Vagina (tissue), 2 donors: ENCODE data around the gene STEAP1. TPM values are rescaled to one million over a fixed set of nuclear protein-coding genes. Genes with fewer than 3 reads are reported as not detected.
"Not testable (repeated sequence)": the region's sequence is repeated elsewhere in the genome, so short reads cannot be mapped to it uniquely, and the experiment has no call there.

Source experiments
- DNase-seq, 2 donors: peaks; one replicate each; pipeline ENCODE4 v3.0.0-alpha.2; 2017; ENCODE audit errors: extremely low spot score in 2 of 2
- H3K27ac ChIP-seq: fragments of 200-600 bp; sonication (generic); one replicate; pipeline ENCODE4 v1.5.1; 2019
- H3K27me3 ChIP-seq: fragments of 200-600 bp; sonication (generic); one replicate; pipeline ENCODE4 v1.5.1; 2019
- H3K36me3 ChIP-seq, 2 donors: fragments of 200-600 bp; sonication (generic); one replicate each; pipeline ENCODE4 v1.5.1; 2017 to 2019
- H3K4me1 ChIP-seq: fragments of 200-600 bp; sonication (generic); one replicate; pipeline ENCODE4 v1.5.1; 2019
- H3K4me3 ChIP-seq, 2 donors: fragments of 200-600 bp; sonication (generic); 1 replicate in 1 of 2; 2 replicates in 1 of 2; pipeline ENCODE4 v1.5.1; 2016 to 2019
- H3K9me3 ChIP-seq: fragments of 200-600 bp; sonication (generic); one replicate; pipeline ENCODE4 v1.5.1; 2019
- POLR2A ChIP-seq, 2 donors: fragments of 450-650 bp; IDR thresholded peaks; one replicate each; pipeline ENCODE4 v1.6.1; 2017; ENCODE audit warnings: antibody characterized with exemption in 2 of 2, mild to moderate bottlenecking in 2 of 2, moderate library complexity in 2 of 2
- POLR2AphosphoS5 ChIP-seq, 2 donors: sonication (generic); formaldehyde crosslinking; IDR thresholded peaks; one replicate each; pipeline ENCODE4 v1.9.0; 2017; ENCODE audit warnings: antibody characterized with exemption in 2 of 2, mild to moderate bottlenecking in 2 of 2, low read depth in 1 of 2; ENCODE audit not compliant: insufficient read depth in 1 of 2
- intact Hi-C: fragments of 100-400 bp; cut with DNase I; formaldehyde crosslinking; loops from one replicate; pipeline ENCODE4 v1.15.1; 2023
- total RNA-seq: library from RNA; depleted of rRNA; stranded (reverse); fragments of >200 nt; gene quantifications from one replicate; pipeline ENCODE4 v1.2.3, GENCODE V29; 2016
- TF ChIP-seq, protein P1 (sequence below), 3 experiments: fragments of 450-650 bp in 2 of 3; fragments of 200-600 bp in 1 of 3; sonication (generic) in 1 of 3; IDR thresholded peaks; one replicate each; pipeline ENCODE4 v1.5.1; 2017 to 2019; ENCODE audit warnings: antibody characterized with exemption in 3 of 3, mild to moderate bottlenecking in 2 of 3, moderate library complexity in 2 of 3

STEAP1 gene
- total RNA-seq, 1 donor from 2014 or later, result 24.3 TPM

GRCh38 chr7:90180011-90180585 is 25.8 kb downstream of the STEAP1 start:
- Histone ChIP-seq H3K9me3 (no peaks in the 10 kb centered on the region), H3K4me3 (no peak overlapping the region), H3K27me3 (no peaks in the 10 kb centered on the region), H3K4me1 (no peaks in the 10 kb centered on the region), H3K27ac (no peak overlapping the region), H3K36me3 (no peaks in the 10 kb centered on the region)
- no peak for TF ChIP-seq POLR2A (IDR thresholded peaks at IDR 0.05)
- TF ChIP-seq, protein P1, sequence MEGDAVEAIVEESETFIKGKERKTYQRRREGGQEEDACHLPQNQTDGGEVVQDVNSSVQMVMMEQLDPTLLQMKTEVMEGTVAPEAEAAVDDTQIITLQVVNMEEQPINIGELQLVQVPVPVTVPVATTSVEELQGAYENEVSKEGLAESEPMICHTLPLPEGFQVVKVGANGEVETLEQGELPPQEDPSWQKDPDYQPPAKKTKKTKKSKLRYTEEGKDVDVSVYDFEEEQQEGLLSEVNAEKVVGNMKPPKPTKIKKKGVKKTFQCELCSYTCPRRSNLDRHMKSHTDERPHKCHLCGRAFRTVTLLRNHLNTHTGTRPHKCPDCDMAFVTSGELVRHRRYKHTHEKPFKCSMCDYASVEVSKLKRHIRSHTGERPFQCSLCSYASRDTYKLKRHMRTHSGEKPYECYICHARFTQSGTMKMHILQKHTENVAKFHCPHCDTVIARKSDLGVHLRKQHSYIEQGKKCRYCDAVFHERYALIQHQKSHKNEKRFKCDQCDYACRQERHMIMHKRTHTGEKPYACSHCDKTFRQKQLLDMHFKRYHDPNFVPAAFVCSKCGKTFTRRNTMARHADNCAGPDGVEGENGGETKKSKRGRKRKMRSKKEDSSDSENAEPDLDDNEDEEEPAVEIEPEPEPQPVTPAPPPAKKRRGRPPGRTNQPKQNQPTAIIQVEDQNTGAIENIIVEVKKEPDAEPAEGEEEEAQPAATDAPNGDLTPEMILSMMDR (IDR thresholded peaks at IDR 0.05), result no peak
- no peak for TF ChIP-seq POLR2AphosphoS5 (IDR thresholded peaks at IDR 0.05; ENCODE audit: insufficient read depth in 1 of 2, low read depth in 1 of 2)
- DNase-seq, result no peak
- intact Hi-C loops, result no loop called here

DNA sequence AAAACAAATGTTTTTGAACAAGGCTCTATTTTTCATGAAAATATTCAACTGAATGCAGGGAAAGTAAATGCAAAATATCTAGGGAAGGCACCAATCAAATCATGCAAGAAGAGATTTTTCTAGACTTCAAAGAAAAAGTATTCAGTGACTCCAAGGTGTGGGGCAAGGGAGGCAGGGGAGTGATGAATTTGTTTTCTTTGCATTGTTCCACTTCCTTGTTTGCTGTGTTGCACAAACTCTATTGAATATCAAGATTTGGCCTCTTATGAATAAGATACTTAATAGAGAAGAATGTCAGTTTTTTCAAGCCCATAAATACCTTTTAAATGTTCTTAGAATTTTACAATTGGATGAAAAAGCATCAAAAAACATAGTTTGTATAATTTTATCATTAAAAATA is 26.4 kb downstream of the STEAP1 start:
- Histone ChIP-seq H3K4me3 (no peak overlapping the region), H3K27me3 (no peaks in the 10 kb centered on the region), H3K27ac (no peak overlapping the region), H3K9me3 (no peaks in the 10 kb centered on the region), H3K4me1 (no peaks in the 10 kb centered on the region), H3K36me3 (no peaks in the 10 kb centered on the region)
- TF ChIP-seq, protein P1 (IDR thresholded peaks at IDR 0.05), result no peak
- no peak for TF ChIP-seq POLR2A (IDR thresholded peaks at IDR 0.05)
- intact Hi-C loops, result no loop called here
- no peak for DNase-seq

DNA sequence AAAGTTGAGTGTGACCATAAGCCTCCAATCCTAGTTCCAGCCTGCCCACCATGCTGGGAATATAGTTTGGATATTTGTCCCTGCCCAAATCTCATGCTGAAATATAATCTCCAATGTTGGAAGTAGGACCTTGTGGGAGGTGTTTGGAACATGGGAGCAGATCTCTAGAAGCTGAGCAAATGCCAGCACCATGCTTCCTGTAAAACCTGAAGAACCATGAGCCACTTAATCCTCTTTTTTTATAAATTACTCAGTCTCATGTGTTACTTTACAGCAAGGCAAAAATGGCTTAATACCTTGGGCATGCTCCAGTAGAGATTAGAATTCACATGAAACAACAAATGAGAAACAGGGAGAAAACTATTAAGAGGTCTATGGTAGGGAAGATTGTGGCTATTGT is 27.2 kb downstream of the STEAP1 start:
- no peaks in the 10 kb centered on the region for H3K36me3 ChIP-seq
- no peak overlapping the region for H3K27ac ChIP-seq
- H3K4me3 ChIP-seq, result no peak overlapping the region
- TF ChIP-seq, protein P1 (IDR thresholded peaks at IDR 0.05), result no peak
- peak in 1 of 2 donors; percentile 60 for TF ChIP-seq POLR2AphosphoS5 (IDR thresholded peaks at IDR 0.05; ENCODE audit: insufficient read depth in 1 of 2, low read depth in 1 of 2)
- H3K27me3 ChIP-seq, result no peaks in the 10 kb centered on the region
- intact Hi-C loops, result no loop called here
- H3K4me1 ChIP-seq, result no peaks in the 10 kb centered on the region
- no peak for DNase-seq
- no peaks in the 10 kb centered on the region for H3K9me3 ChIP-seq

GRCh38 chr7:90186290-90186689 is 32.0 kb downstream of the STEAP1 start:
- H3K36me3 ChIP-seq, DNase-seq, H3K27me3 ChIP-seq, H3K4me3 ChIP-seq, H3K9me3 ChIP-seq, intact Hi-C loops, H3K4me1 ChIP-seq, H3K27ac ChIP-seq: not testable (repeated sequence)

GRCh38 chr7:90187507-90188050 is 33.3 kb downstream of the STEAP1 start:
- no peaks in the 10 kb centered on the region for H3K4me1 ChIP-seq
- TF ChIP-seq POLR2A (IDR thresholded peaks at IDR 0.05), result no peak
- no peak for TF ChIP-seq POLR2AphosphoS5 (IDR thresholded peaks at IDR 0.05; ENCODE audit: insufficient read depth in 1 of 2, low read depth in 1 of 2)
- TF ChIP-seq, protein P1 (IDR thresholded peaks at IDR 0.05), result no peak

More at GRCh38 chr7:90187507-90188050, 33.3 kb downstream of the STEAP1 start:
- Histone ChIP-seq H3K27ac (no peak overlapping the region), H3K9me3 (no peaks in the 10 kb centered on the region), H3K36me3 (no peaks in the 10 kb centered on the region), H3K27me3 (no peaks in the 10 kb centered on the region), H3K4me3 (no peak overlapping the region)
- intact Hi-C loops, result no loop called here
- no peak for DNase-seq
